Esophagus muscularis mucosa (tissue), 4 donors: Measurements from ENCODE around the gene GJE1. TPM values are rescaled to one million over a fixed set of nuclear protein-coding genes. Genes with fewer than 3 reads are reported as not detected.
"Not testable (repeated sequence)": the region's sequence is repeated elsewhere in the genome, so short reads cannot be mapped to it uniquely, and the experiment has no call there.

ENCODE experiments used
- DNase-seq: peaks from one replicate; pipeline ENCODE4 v3.0.0-alpha.2; 2017; ENCODE audit errors: extremely low spot score
- H3K27ac ChIP-seq, 4 donors: fragments of 200-600 bp; sonication (generic); replicated peaks in 1 of 4; 1 replicate in 3 of 4; 2 replicates in 1 of 4; pipeline ENCODE4 v1.5.1; 2016 to 2019; ENCODE audit warnings: mild to moderate bottlenecking in 1 of 4
- H3K27me3 ChIP-seq, 4 donors: fragments of 200-600 bp; sonication (generic); one replicate each; pipeline versions ENCODE4 v1.5.1 to v1.6.0; 2016 to 2019
- H3K36me3 ChIP-seq, 4 donors: fragments of 200-600 bp; sonication (generic); one replicate each; pipeline ENCODE4 v1.5.1; 2016 to 2019
- H3K4me1 ChIP-seq, 4 donors: fragments of 200-600 bp; sonication (generic); one replicate each; pipeline ENCODE4 v1.5.1; 2016 to 2019
- H3K4me3 ChIP-seq, 4 donors: fragments of 200-600 bp; sonication (generic); 1 replicate in 2 of 4; 2 replicates in 2 of 4; pipeline ENCODE4 v1.5.1; 2016 to 2019; ENCODE audit warnings: mild to moderate bottlenecking in 4 of 4, moderate library complexity in 1 of 4
- H3K9me3 ChIP-seq, 4 donors: fragments of 200-600 bp; sonication (generic); 1 replicate in 3 of 4; 2 replicates in 1 of 4; pipeline ENCODE4 v1.5.1; 2016 to 2019
- CTCF ChIP-seq, 3 experiments: fragments of 200-600 bp in 2 of 3; fragments of 450-650 bp in 1 of 3; sonication (generic) in 2 of 3; IDR thresholded peaks; one replicate each; pipeline ENCODE4 v1.5.1; 2017 to 2019; ENCODE audit warnings: antibody characterized with exemption in 3 of 3, mild to moderate bottlenecking in 2 of 3, moderate library complexity in 1 of 3
- EP300 ChIP-seq: sonication (generic); formaldehyde crosslinking; IDR thresholded peaks from one replicate; pipeline ENCODE4 v1.6.1; 2017; ENCODE audit warnings: antibody characterized with exemption
- POLR2A ChIP-seq: fragments of 450-650 bp; IDR thresholded peaks from one replicate; pipeline ENCODE4 v1.6.1; 2017; ENCODE audit warnings: antibody characterized with exemption, moderate library complexity, mild to moderate bottlenecking, low read depth
- POLR2AphosphoS5 ChIP-seq, 2 donors: sonication (generic); formaldehyde crosslinking; IDR thresholded peaks; one replicate each; pipeline ENCODE4 v1.6.1; 2017; ENCODE audit warnings: antibody characterized with exemption in 2 of 2
- WGBS: methylation state at CpG from one replicate; pipeline ENCODE4 v1.1.5; 2018; 5-methylcytosine and 5-hydroxymethylcytosine counted together
- intact Hi-C: fragments of 100-400 bp; cut with DNase I; formaldehyde crosslinking; loops from one replicate; pipeline ENCODE4 v1.15.1; 2023
- total RNA-seq, 4 donors: library from RNA; depleted of rRNA; stranded (reverse); fragments of >200 nt; gene quantifications; one replicate each; pipeline versions ENCODE4 v1.1.0 to v1.2.1, GENCODE V29; 2016

Gene GJE1
- total RNA-seq: not detected

- 68% methylated on average over 1 of the region's 1 CpG for WGBS
- H3K27ac ChIP-seq: no peak within 1 kb of the TSS
- TF ChIP-seq POLR2A (no peak), POLR2AphosphoS5 (IDR thresholded peaks at IDR 0.05) (no peak), EP300 (no peak), CTCF (IDR thresholded peaks at IDR 0.05) (no peak)
- no peak within 1 kb of the TSS for H3K4me3 ChIP-seq
- DNase-seq: no peak
- H3K36me3 ChIP-seq: no peaks in the 10 kb centered on the region
- intact Hi-C loops: no loop called here
- H3K27me3 ChIP-seq: no peaks in the 10 kb centered on the region
- H3K4me1 ChIP-seq: no peaks in the 10 kb centered on the region
- peaks cover 0 to 10% (median 0%) of the 10 kb centered on the region in 4 donors for H3K9me3 ChIP-seq
These were observed at the start of gene GJE1 for GRCh38 chr6:142132625-142133024. Gene GJE1 (plus strand): TSS chr6:142132925. CDS start chr6:142133159, 234 bp downstream.

- no peak overlapping the region for H3K27ac ChIP-seq
- H3K27me3 ChIP-seq: peaks cover 0 to 26% (median 7%) of the 10 kb centered on the region in 4 donors
- H3K36me3 ChIP-seq: no peaks in the 10 kb centered on the region
- peaks cover 0 to 5% (median 0%) of the 10 kb centered on the region in 4 donors for H3K4me1 ChIP-seq
- no peak overlapping the region for H3K4me3 ChIP-seq
- WGBS: 19% methylated on average over 39 of the region's 49 CpGs
- intact Hi-C loops: no loop called here
- no peak for DNase-seq
- H3K9me3 ChIP-seq: no peaks in the 10 kb centered on the region
- TF ChIP-seq POLR2A (no peak), EP300 (no peak), POLR2AphosphoS5 (IDR thresholded peaks at IDR 0.05) (no peak)
These were observed 44.5 kb upstream of the GJE1 start for GRCh38 chr6:142087950-142088857.

GRCh38 chr6:142088858-142089216 lies 43.9 kb upstream of the GJE1 start:
- Histone ChIP-seq H3K27me3 (peaks cover 0 to 26% (median 7%) of the 10 kb centered on the region in 4 donors), H3K9me3 (no peaks in the 10 kb centered on the region), H3K27ac (no peak overlapping the region), H3K36me3 (no peaks in the 10 kb centered on the region), H3K4me3 (no peak overlapping the region), H3K4me1 (peaks cover 0 to 5% (median 0%) of the 10 kb centered on the region in 4 donors)
- TF ChIP-seq CTCF (IDR thresholded peaks at IDR 0.05) (no peak), POLR2A (no peak), POLR2AphosphoS5 (IDR thresholded peaks at IDR 0.05) (no peak), EP300 (no peak)
- intact Hi-C loops: no loop called here
- DNase-seq: no peak
- 1% methylated on average over 14 of the region's 14 CpGs for WGBS

GRCh38 chr6:142104820-142105219 lies 27.9 kb upstream of the GJE1 start:
- H3K9me3 ChIP-seq: not testable (repeated sequence)
- 83% methylated on average over 5 of the region's 5 CpGs for WGBS

GRCh38 chr6:142110820-142111219 lies 21.9 kb upstream of the GJE1 start:
- not testable (repeated sequence) for H3K36me3 ChIP-seq, H3K27ac ChIP-seq, H3K27me3 ChIP-seq, H3K9me3 ChIP-seq, H3K4me1 ChIP-seq, DNase-seq, H3K4me3 ChIP-seq
- intact Hi-C loops: loop anchor here (10.0 kb wide), 2 partner anchors 126 to 436 kb away; no protein-coding TSS in a partner anchor
- WGBS: 89% methylated on average over 9 of the region's 9 CpGs

More at GRCh38 chr6:142104820-142105219, 27.9 kb upstream of the GJE1 start:
- H3K27ac ChIP-seq, H3K27me3 ChIP-seq, DNase-seq, intact Hi-C loops, H3K36me3 ChIP-seq, H3K4me3 ChIP-seq, H3K4me1 ChIP-seq: not testable (repeated sequence)

- no peak for DNase-seq
- intact Hi-C loops: loop anchor here (10.0 kb wide), 2 partner anchors 128 to 438 kb away; no protein-coding TSS in a partner anchor
- no peaks in the 10 kb centered on the region for H3K4me1 ChIP-seq
- no peak overlapping the region for H3K4me3 ChIP-seq
- H3K36me3 ChIP-seq: no peaks in the 10 kb centered on the region
- no peak overlapping the region for H3K27ac ChIP-seq
- H3K27me3 ChIP-seq: no peaks in the 10 kb centered on the region
- 0% methylated on average over 4 of the region's 4 CpGs for WGBS
- H3K9me3 ChIP-seq: no peaks in the 10 kb centered on the region
- TF ChIP-seq CTCF (IDR thresholded peaks at IDR 0.05) (peak; percentile 46 to 69 (median 64)), EP300 (no peak)
These were observed 20.2 kb upstream of the GJE1 start for GRCh38 chr6:142112451-142113061.
